PFSK-1 (cell line): ENCODE results near the gene TBC1D9B.

Experiments used
- FOXP2 ChIP-seq: optimal IDR thresholded peaks from 2 replicates; pipeline ENCODE3; 2011; ENCODE audit warnings: borderline replicate concordance, control low read depth, inconsistent platforms; ENCODE audit not compliant: insufficient read depth; ENCODE audit errors: extremely low read length, extremely low read depth
- POLR2AphosphoS5 ChIP-seq: IDR thresholded peaks from 2 replicates; pipeline ENCODE4 v1.6.1; 2012; ENCODE audit warnings: low read depth, mild to moderate bottlenecking, control low read depth, low read length, moderate library complexity
- SIN3A ChIP-seq: IDR thresholded peaks from 2 replicates; pipeline ENCODE4 v1.6.1; 2012; ENCODE audit warnings: mild to moderate bottlenecking, low read length, moderate library complexity, borderline replicate concordance; ENCODE audit not compliant: insufficient read depth
- TAF1 ChIP-seq: IDR thresholded peaks from 2 replicates; pipeline ENCODE4 v1.6.1; 2012; ENCODE audit warnings: low read length, control low read depth, borderline replicate concordance; ENCODE audit not compliant: insufficient read depth
- TF ChIP-seq, protein P1 (sequence below), 2 experiments: IDR thresholded peaks; 2 replicates each; pipeline versions ENCODE4 v1.6.1 to v1.8.0; 2011 to 2012; ENCODE audit warnings: low read depth in 2 of 2, low read length in 2 of 2, control low read depth in 1 of 2, inconsistent platforms in 1 of 2, mild to moderate bottlenecking in 1 of 2, moderate library complexity in 1 of 2; ENCODE audit not compliant: insufficient read depth in 1 of 2

Gene TBC1D9B

GRCh38 chr5:179893958-179894895 is 13.5 kb downstream of the TBC1D9B start:
- TF ChIP-seq SIN3A: no peak
- TF ChIP-seq FOXP2: no peak
- TF ChIP-seq TAF1: no peak
- TF ChIP-seq, protein P1, sequence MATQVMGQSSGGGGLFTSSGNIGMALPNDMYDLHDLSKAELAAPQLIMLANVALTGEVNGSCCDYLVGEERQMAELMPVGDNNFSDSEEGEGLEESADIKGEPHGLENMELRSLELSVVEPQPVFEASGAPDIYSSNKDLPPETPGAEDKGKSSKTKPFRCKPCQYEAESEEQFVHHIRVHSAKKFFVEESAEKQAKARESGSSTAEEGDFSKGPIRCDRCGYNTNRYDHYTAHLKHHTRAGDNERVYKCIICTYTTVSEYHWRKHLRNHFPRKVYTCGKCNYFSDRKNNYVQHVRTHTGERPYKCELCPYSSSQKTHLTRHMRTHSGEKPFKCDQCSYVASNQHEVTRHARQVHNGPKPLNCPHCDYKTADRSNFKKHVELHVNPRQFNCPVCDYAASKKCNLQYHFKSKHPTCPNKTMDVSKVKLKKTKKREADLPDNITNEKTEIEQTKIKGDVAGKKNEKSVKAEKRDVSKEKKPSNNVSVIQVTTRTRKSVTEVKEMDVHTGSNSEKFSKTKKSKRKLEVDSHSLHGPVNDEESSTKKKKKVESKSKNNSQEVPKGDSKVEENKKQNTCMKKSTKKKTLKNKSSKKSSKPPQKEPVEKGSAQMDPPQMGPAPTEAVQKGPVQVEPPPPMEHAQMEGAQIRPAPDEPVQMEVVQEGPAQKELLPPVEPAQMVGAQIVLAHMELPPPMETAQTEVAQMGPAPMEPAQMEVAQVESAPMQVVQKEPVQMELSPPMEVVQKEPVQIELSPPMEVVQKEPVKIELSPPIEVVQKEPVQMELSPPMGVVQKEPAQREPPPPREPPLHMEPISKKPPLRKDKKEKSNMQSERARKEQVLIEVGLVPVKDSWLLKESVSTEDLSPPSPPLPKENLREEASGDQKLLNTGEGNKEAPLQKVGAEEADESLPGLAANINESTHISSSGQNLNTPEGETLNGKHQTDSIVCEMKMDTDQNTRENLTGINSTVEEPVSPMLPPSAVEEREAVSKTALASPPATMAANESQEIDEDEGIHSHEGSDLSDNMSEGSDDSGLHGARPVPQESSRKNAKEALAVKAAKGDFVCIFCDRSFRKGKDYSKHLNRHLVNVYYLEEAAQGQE (IDR thresholded peaks at IDR 0.05; ENCODE audit: insufficient read depth in 1 of 2, low read depth in 2 of 2, low read length in 2 of 2): no peak
- no peak for TF ChIP-seq POLR2AphosphoS5

DNA sequence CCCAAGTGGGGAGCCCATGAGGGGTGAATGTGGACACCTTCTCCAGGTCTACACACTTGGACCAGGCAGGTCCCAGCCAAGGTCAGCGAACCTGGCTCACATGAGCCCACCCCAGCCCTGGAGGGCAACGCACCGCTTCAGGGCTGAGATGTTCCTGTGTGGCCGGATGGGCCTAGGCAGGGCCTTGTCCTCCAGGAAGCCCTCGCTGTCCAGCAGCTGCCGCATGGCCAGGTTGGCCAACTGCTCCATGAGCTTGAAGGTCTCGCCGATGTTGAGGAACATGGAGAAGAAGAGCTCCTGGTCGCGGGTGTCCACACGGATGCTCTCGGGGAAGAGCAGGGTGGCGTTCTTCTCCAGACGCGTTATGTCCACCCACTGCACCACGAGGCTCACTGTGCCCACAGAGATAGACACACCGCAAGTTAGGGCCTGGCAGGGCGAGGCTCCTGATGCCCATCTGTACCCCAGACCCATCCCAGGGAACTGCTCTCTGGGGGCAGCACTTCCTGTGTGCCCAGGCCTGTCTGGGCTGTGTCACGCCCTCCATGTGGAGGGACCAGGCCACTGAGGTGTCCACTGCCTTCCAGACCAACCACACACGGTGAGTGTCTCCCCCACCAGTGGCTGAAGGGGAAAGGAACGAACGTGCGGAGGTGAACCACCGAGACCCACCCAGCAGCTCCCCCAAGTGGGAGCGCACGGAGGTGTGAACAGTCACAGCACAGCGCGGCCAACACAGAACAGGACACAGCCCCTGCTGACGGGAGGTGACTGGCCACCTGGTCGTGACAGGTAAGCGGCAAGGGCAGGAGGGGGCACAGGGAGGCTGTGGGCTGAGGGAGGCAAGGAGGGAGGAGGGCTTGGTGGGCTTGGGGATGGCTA is 14.4 kb downstream of the TBC1D9B start:
- TF ChIP-seq POLR2AphosphoS5: no peak
- TF ChIP-seq FOXP2: no peak

- no peak for TF ChIP-seq FOXP2
- no peak for TF ChIP-seq SIN3A
- no peak for TF ChIP-seq POLR2AphosphoS5
- TF ChIP-seq TAF1: no peak
- TF ChIP-seq, protein P1 (IDR thresholded peaks at IDR 0.05; ENCODE audit: insufficient read depth in 1 of 2, low read depth in 2 of 2, low read length in 2 of 2): no peak
Observed at GRCh38 chr5:179892255-179892654, 15.4 kb downstream of the TBC1D9B start.

DNA sequence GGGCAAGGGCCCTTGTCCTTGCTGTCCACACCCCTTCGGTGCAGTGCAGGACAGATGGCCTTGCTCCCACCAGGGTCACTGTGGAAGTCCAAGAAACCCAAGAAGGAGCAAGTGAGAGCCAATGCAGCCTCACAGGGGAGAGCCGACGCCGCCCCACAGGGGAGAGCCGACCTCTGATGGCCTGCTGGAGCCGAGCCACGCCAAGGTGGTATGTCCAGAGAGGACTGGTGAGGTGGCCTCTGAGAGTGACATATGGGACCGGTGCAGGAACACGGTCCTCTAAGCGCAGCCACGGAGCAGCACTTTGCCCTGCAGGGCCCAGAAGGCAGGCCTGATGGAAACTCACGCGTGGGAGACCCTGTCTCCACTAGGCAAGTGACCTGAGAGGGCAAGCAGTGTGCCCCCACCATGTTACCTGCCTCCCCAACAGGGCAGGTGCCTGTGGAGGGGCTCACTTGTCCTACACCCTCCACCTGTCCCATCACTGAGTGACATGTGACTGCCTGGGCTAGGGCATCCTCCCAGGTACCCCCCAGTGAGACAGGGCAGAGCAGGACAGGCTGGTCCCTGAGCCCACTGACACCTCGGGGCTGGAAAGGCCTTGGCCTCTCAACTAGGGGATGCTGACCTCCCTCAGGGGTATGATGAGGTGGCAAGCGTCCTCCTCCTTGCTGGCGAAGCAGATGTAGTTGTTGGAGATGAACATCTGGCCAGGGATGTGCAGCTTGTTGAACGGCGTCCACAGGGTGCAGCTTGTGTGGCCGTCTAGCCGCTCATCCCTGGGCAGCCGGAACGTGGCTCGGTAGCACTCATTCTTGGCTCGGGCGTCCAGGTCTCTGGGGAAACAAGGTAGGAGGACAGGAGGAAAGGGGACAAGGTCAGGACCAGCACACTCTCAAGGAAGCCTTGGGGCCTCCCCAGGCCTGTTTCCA is 16.7 kb downstream of the TBC1D9B start:
- TF ChIP-seq, protein P1 (IDR thresholded peaks at IDR 0.05; ENCODE audit: insufficient read depth in 1 of 2, low read depth in 2 of 2, low read length in 2 of 2): no peak
- TF ChIP-seq FOXP2 (no peak), TAF1 (no peak), SIN3A (no peak)

DNA sequence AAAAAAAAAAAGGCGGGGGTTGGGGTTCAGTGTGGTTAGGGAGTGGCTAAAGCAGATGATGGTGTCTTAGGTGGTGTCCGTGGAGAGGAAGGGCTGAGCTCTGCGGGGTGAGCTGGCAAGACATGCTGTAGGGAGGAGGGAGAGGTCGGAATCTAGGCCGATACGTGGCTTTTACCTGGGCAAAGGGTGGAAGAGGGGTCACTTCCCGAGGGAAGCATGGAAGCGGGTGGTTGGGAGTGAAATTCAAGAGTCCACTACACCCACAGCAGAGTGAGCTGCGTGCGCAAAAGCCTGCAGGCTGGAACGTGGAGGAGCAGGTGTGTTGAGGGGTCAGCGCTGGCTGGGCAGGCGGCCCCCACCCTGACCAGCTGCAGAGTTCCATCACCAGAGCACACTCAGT is 17.8 kb downstream of the TBC1D9B start:
- TF ChIP-seq TAF1 (no peak), SIN3A (no peak), FOXP2 (no peak), POLR2AphosphoS5 (no peak)
- TF ChIP-seq, protein P1 (IDR thresholded peaks at IDR 0.05; ENCODE audit: insufficient read depth in 1 of 2, low read depth in 2 of 2, low read length in 2 of 2): no peak
